Measurements from ENCODE around the gene GSK3B.
A peak's percentile ranks its signal among the peaks of the same experiment; 100 is the strongest.
"Not testable (repeated sequence)": the region's sequence is repeated elsewhere in the genome, so short reads cannot be mapped to it uniquely, and the experiment has no call there.

The GSK3B gene

DNA sequence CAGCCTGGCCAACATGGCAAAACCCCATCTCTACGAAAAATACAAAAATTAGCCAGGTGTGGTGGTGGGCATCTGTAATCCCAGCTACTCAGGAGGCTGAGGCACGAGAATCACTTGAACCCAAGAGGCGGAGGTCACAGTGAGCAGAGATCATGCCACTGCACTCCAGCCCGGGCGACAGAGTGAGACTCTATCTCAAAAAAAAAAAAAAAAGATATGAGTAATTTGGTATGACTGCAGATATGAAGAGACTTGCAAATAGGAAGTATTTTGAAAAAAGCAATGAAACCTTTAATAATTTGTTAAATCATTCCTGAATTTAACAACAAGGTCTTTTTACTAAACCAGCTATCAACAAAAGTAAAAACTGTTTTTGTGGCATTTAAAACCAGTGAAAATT, 42.7 kb downstream of the GSK3B start:
- DNase-seq = not testable (repeated sequence)

DNA sequence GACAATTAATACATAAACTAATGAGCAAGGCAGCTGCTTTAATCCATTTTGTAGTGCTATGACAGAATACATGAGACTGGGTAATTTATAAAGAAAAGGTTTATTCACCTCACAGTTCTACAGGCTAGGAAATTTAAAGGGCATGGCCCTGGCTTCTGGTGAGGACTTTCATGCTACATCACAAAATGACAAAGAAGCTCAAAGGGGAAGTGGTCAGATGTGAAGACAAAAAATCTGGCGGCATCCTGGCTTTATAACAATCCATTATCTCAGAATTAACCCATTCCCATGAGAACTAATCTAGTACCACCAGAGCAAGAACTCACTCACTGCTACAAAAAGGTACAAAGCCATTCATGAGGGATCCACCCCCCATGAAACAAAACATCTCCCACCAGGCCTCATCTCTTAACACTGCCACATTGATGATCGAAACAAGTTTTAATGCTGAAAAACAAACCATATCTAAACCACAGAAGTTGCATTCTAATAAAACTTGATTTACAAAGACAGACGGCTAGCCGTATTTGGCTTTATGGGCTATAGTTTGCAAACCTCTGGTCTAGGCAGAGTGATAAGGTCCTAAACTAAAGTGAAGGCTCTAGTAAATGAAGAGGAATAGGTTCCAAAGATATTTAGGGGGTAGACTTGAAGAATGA, 44.2 kb downstream of the GSK3B start:
- no peak for DNase-seq

DNA sequence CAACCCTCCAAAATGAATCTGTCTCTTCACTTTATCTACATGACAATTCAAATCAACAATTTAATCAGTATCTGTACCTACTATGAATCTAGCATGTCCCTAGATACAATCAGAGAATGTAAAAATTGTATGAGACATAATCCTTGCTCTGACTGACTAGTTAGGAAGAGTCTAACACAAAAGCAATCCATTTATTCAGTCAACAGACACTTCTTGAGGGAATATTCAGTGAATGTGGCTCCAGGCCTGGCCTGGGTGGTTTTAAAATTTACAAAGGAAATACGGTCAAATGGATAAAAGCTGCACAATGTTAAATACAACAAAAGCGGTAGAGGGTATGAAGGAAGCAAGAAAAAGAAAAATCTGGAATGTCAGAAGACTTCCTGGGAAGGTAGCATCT, 45.2 kb downstream of the GSK3B start:
- DNase-seq = no peak

DNA sequence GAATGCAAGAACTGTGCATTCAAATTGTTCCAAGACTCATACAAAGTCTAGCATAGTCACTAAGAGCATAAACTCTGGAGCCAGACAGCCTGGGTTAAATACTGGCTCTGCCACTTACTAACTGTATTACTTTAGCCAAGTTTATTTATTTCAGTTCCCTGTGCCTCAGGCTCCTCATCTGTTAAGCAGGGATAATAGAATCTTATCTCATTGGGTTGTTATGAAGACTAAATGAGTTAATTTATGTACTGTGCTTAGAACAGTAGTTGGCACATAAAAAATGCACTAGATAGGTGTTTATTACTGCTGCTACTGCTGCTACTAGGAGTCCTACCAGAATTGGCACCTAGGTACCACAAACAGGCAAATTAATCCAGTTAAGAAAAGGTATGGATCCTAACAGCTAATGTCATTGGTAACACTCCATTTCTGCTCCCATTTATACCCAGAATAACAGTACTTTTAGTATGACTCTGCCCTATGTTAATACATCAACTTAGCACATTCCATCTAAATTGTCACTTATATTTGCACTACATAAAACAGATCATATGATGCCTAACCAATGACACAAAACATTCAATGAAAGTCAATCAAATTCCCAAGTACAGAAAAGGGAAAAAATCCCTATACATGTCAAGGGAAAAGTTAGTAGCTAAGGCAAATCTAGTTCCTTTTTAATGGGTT, 45.7 kb downstream of the GSK3B start:
- DNase-seq = no peak

DNA sequence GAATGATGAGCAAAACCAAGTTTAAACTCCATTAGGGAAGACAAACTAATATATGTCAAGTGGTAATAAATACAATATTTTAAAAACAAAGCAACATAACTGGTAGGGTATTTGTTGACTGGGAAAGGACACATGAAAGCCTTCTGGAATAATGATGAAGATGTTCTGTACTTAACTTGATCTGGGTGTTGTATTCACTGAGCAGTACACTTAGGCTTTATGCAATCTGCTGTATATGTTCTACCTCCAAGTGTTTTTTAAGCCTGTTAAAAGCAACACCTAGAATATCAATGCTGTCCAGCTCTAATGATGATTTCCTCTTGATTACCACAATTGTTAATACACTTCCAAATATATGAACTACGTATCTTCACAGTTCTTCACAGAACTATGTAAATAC, 46.6 kb downstream of the GSK3B start:
- DNase-seq = no peak

DNA sequence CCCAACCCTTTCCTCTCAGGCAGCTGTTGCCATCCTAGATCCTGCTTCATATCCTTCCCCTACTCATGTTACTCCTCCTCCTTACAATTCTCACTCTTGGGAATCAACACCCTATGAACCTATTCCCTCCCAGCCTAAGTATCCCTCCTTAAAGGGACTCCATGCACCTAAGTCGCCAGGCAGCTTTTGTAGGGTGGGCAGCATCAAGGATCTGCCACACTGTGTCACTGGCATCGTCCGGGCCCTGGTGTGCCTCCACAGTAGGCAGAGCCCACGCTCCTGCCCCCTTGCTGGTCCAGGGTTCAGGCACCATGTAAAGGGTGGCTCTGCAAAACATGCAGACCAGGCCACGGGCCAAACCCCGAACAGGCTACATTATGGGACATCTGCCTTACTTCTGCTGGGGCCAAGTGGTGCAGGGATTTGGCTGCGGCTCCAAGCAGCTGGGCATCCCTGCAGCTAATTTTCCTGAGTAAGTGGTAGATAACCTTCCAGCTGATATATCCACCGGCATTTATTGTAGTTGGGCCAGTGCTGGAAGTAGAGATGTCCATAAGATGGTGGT, 53.4 kb downstream of the GSK3B start:
- DNase-seq = no peak

DNA sequence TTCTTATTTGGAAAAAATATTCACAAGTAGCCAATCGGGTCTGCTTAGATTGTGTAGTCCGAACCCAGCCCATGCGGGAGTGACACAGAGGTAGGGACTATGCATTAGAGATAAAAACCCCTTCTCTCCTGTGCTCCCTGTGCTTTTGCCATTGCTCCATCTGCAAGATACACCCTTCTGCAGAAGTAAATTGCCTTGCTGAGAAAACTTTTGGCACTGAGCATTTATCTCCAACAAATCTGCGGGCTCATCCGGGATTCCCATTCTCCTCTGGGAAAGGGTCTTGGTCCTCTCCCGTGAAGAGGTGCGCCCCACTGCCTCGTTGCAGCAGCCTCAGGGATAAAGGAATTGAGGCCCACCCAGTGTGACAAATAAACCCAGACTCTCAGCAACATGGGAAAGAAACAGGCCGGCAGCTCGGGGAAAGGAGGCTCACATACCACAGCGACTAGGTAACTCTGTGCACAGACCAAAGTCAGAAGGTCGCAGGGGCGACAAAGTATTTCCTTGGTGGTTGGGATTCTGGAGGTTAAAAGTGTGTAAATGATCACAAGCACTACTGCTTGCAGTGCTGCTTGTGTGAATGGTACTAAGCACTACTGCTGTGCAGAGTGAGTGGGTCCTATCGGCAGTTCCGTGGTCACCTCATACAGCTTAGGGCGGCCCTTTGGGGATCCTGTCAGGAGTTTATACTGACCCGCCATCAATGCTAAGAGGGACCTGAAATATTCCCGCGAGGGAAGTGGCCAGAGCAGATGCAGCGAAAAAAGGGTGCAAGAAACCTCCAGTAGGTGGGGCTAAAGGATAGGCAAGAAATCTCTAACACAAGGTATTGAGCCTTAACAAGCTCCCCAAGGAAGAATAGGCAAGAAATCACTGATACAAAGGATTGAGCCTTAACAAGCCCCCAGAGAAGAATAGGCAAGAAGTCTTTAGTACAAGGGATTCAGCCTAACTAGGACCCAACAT, 54.3 kb downstream of the GSK3B start:
- DNase-seq = no peak

DNA sequence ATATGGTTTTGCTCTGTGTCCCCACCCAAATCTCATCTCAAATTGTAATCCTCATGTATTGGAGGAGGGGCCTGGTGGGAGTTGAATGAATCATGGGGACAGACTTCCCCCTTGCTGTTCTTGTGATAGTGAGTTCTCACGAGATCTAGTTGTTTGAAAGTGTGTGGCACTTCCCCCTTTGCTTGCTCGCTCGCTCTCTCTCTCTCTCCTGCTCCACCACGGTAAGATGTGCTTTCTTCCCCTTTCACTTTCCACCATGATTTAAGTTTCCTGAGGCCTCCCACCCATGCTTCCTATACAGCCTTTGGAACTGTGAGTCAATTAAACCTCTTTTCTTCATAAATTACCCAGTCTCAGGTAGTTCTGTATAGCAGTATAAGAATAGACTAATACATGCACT, 60.7 kb downstream of the GSK3B start:
- DNase-seq = no peak

DNA sequence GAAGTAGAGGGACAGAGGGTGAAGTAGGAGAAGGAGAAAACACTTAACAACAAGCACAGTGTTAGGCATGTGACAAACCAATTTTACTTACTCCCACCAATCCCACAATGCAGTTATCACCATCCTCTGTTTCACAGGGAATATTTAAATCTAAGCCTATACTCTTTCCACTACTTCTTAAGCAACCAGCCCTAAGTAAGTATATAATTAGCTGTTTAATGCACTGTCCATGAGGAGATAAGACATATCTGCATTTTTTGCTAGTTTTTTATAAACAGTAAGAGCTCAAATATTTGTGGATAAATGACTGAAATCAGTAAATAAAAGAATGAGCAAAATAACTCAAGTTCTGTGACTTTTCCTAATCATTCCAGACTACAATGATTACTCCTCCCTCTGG, 62.7 kb downstream of the GSK3B start:
- DNase-seq = no peak

- no peak for DNase-seq
Measured at GRCh38 chr3:120029749-120030148, 64.5 kb downstream of the GSK3B start.

- no peak for DNase-seq
Measured at GRCh38 chr3:120028271-120029047, 65.8 kb downstream of the GSK3B start.

GRCh38 chr3:120027226-120027625, 67.0 kb downstream of the GSK3B start:
- DNase-seq = no peak

DNA sequence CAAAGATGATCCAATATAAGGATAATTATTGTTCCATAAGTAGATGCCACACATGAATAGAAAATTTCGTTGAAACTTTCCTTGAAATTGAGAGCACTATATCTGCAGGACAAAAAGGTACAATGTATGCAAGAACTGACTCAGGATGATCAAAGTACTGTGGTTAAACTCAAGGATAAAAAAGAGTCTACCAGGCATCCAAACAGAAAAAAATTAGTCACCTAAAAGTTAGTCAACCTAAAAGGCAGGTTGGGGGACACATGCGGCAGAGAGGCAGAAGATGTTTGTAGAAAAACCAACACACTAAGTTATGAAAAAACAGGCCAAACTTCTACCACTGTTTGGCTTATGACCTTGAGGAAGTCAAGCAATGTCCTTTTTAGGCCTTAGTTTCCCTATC, 68.7 kb downstream of the GSK3B start:
- DNase-seq = peak; percentile 17

- DNase-seq = no peak
Measured at GRCh38 chr3:120024103-120024502, 70.1 kb downstream of the GSK3B start.

- no peak for DNase-seq
Measured at GRCh38 chr3:120022729-120023128, 71.5 kb downstream of the GSK3B start.

DNA sequence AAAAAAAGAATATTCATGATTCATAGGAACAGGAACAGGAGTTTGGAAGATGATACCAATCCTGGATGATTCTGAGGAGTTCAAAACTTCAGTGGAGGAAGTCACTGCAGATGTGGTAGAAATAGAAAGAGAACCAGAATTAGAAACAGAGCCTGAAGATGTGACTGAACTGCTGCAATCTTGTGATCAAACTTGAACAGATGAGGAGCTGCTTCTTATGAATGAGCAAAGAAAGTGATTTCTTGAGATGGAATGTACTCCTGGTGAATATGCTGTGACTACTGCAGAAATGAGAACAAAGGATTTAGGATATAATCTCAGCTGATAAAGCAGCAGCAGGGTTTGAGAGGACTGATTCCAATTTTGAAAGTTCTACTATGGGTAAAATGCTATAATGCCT, 72.7 kb downstream of the GSK3B start:
- no peak for DNase-seq

DNA sequence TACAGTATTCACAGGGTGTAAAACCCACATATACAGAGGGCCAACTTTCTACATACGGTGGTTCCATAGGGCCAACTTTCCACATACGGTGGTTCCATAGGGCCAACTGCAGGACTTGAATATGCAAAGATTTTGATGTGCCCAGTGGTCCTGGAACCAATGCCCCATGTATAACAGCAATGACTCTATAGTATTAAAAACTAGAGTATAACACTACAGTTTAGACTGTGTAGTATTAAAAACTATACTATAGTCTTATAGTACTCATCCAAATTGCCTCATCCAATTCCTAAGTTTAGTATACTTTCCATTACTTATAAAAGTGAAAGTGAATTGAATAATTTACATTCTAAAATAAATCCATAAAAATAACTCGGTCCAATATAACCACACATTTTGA, 75.9 kb downstream of the GSK3B start:
- no peak for DNase-seq

DNA sequence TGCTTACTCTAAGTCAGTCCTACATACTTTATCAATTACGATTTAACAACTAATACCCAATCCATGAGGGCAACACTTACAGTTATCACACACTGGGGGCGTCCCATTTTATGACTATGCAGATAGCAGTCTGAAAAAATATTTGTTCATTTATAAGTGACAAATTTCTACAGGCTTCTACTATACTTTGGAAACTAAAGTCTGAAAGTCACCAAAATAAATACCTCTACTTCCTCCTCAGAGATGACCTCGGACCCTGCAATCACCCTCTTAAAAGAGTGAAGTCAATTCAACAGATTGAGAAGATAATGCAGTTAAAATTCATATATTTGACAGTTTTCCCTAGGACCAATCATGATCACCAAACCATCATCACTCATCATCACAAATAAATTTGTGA, 76.6 kb downstream of the GSK3B start:
- DNase-seq = no peak

DNA sequence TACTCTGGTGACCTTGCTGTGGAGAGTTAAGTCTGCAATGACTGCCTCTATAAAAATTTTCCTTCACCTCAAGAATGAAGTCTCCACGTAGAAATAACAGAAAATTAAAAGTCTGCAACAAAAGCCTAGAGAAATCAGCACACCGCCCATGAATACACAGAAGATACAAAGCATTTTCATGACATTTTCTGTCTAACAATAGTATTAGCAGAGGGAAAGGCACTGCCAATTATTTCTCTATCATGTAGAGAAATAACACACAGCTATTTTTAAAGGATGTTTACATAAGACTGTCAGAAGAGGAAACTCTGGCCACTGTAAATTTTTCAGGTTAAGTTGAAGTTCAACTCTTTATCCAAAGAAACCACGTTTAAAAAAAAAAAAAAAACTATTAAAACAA, 80.8 kb downstream of the GSK3B start:
- no peak for DNase-seq

- not testable (repeated sequence) for DNase-seq
Measured at GRCh38 chr3:120005741-120006140, 88.5 kb downstream of the GSK3B start.

DNA sequence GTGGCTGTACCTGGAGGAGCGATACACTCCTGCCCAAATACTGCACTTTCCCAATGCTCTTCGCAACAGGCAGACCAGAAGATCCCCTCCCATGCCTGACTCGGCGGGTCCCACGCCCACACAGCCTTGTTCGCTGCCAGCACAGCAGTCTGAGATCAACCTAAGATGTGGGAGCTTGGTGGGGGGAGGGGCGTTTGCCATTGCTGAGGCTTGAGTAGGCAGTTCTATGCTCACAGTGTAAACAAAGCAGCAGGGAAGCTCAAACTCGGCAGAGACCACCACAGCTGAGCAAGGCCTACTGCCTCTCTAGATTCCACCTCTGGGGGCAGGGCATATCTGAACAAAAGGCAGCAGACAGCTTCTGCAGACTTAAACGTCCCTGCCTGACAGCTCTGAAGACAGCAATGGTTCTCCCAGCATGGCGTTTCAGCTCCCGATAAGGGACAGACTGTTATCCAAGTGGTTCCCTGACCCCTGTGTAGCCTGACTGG, 90.2 kb downstream of the GSK3B start:
- peak; percentile 15 for DNase-seq

- DNase-seq = no peak
Measured at GRCh38 chr3:119998166-119998565, 96.1 kb downstream of the GSK3B start.
